ENCODE results near the gene SSMEM1. TPM values are rescaled to one million over a fixed set of nuclear protein-coding genes. Genes with fewer than 3 reads are reported as not detected.

SSMEM1 gene
- total and polyA plus RNA-seq, 9 of the 15 experiments (the other 6 are each of a cell fraction or from before 2014, with no cell fraction given), result 0.10 to 0.28 (median 0.18) TPM; not detected in 4

DNA sequence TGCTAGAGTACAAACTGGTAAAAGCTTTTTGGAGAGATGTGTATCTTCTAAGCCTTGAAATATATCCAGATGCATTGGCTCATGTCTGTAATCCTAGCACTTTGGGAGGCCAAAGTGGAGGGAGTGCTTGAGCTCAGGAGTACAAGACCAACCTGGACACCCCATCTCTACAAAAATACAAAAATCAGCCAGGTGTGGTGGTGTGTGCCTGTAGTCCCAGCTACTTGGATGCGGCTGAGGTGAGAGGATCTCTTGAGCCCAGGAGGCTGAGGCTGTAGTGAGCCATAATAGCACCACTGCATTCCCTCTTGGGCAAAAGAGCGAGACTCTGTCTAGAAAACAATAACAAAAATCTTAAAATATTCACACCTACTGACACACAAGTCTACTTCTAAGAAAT is 28.0 kb upstream of the SSMEM1 start (continued):
- TF ChIP-seq, protein P1, sequence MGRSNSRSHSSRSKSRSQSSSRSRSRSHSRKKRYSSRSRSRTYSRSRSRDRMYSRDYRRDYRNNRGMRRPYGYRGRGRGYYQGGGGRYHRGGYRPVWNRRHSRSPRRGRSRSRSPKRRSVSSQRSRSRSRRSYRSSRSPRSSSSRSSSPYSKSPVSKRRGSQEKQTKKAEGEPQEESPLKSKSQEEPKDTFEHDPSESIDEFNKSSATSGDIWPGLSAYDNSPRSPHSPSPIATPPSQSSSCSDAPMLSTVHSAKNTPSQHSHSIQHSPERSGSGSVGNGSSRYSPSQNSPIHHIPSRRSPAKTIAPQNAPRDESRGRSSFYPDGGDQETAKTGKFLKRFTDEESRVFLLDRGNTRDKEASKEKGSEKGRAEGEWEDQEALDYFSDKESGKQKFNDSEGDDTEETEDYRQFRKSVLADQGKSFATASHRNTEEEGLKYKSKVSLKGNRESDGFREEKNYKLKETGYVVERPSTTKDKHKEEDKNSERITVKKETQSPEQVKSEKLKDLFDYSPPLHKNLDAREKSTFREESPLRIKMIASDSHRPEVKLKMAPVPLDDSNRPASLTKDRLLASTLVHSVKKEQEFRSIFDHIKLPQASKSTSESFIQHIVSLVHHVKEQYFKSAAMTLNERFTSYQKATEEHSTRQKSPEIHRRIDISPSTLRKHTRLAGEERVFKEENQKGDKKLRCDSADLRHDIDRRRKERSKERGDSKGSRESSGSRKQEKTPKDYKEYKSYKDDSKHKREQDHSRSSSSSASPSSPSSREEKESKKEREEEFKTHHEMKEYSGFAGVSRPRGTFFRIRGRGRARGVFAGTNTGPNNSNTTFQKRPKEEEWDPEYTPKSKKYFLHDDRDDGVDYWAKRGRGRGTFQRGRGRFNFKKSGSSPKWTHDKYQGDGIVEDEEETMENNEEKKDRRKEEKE (IDR thresholded peaks at IDR 0.05; ENCODE audit: borderline replicate concordance in 1 of 2, control insufficient read depth in 1 of 2, low read depth in 2 of 2, low read length in 1 of 2), result no peak
- TF ChIP-seq GATAD2A (IDR thresholded peaks at IDR 0.05), result no peak
- TF ChIP-seq PCBP1 (IDR thresholded peaks at IDR 0.05; ENCODE audit: low read depth, low read length, poor library complexity, severe bottlenecking), result no peak
- TF ChIP-seq, protein P2, sequence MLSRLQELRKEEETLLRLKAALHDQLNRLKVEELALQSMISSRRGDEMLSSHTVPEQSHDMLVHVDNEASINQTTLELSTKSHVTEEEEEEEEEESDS (CRISPR knock-in tag; IDR thresholded peaks at IDR 0.05), result no peak
- no peak for TF ChIP-seq HMGN3 (IDR thresholded peaks at IDR 0.05; ENCODE audit: borderline replicate concordance, extremely low read depth, insufficient read length, low read depth, low read length)

DNA sequence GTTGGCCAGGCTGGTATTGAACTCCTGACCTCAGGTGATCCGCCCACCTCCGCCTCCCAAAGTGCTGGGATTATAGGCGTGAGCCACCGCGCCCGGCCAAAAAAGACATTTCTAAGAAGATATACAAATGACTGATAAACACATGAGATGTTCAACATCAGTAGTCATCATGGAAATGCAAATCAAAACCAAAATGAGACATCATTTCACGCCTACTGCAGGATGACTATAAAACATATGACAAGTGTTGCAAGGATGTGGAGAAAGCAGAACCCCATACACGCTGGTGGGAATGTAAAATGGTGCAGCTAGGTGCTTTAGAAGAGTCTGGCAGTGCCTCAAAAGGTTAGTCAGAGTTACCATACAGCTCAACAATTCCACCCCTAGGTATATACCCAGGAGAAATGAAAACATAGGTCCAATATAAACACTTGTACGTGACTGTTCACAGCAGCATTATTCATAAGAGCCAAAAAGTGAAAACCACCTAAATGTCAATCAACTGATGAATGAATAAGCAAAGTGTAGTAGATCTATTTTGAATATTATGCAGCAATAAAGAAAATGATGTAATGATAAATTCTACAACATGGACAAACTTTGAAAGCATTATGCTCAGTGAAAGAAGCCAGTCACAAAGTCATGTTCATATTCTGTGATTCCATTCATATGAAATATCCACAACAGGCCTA is 26.9 kb upstream of the SSMEM1 start:
- no peaks in the 10 kb centered on the region for H3K9me3 ChIP-seq (replicated peaks; ENCODE audit: control insufficient read depth, insufficient read depth, low read depth, low read length)
- H3K36me3 ChIP-seq (ENCODE audit: control insufficient read depth, insufficient read depth, low read length), result peaks cover 91% of the 10 kb centered on the region
- no TSS peak for BruUV-seq (replicated peaks)
- no peaks in the 10 kb centered on the region for H3K9me1 ChIP-seq (ENCODE audit: control insufficient read depth, insufficient read depth, low read length)
- POLR2A ChIA-PET, result interaction anchor here (1.3 to 2.7 kb wide), 3 partner anchors 9 to 27 kb away, joined by 3 to 9 read pairs (median 5); no protein-coding TSS in a partner anchor
- H3K27ac ChIP-seq (ENCODE audit: extremely low read depth, low read depth, low read length), result no peak overlapping the region
- no peak overlapping the region for H3K4me3 ChIP-seq
- no peak for TF ChIP-seq ETV5 (CRISPR knock-in tag; IDR thresholded peaks at IDR 0.05; ENCODE audit: low read depth)
- TF ChIP-seq CEBPG (CRISPR knock-in tag; IDR thresholded peaks at IDR 0.05), result no peak
- 0 out of 4 replicates have a peak, but pooled peaks of 1 of the 2 experiments have one; percentile 6 for TF ChIP-seq CEBPG (tag; conservative IDR thresholded peaks at IDR 0.05 in 1 of 2, IDR thresholded peaks at IDR 0.05 in 1 of 2)
- CTCF ChIA-PET (ENCODE audit: low intra/inter-chr PET ratio), result no interaction called here
- H4K20me1 ChIP-seq (replicated peaks; ENCODE audit: control insufficient read depth, insufficient read depth, low read length), result no peaks in the 10 kb centered on the region
- intact Hi-C loops (cut with micrococcal nuclease) (no loop called here), in situ Hi-C loops (cut with MboI) (no loop called here)
- peak; percentile 32 for FAIRE-seq
- WGBS (ENCODE audit: insufficient coverage, low coverage, missing lambda C conversion rate), result 89% methylated on average over 9 of the region's 9 CpGs
- no peak overlapping the region for H2AFZ ChIP-seq (ENCODE audit: low read depth, low read length)
- H3K79me2 ChIP-seq (ENCODE audit: control insufficient read depth, insufficient read depth, low read length), result peaks cover 16% of the 10 kb centered on the region; the same call in 2 of the 3 replicates
- no peak for DNase-seq (ENCODE audit: extremely low read depth in 1 of 4, low spot score in 3 of 4)
- no peak overlapping the region for H3K4me2 ChIP-seq (ENCODE audit: insufficient read depth, low read length)
- no peak overlapping the region for H3K9ac ChIP-seq (ENCODE audit: insufficient read depth in 1 of 2, low read depth in 2 of 2, low read length in 2 of 2)
- H3K27me3 ChIP-seq (ENCODE audit: control insufficient read depth in 2 of 2, insufficient read depth in 2 of 2, low read length in 2 of 2), result no peaks in the 10 kb centered on the region
- no peak for ATAC-seq
- no peaks in the 10 kb centered on the region for H3K4me1 ChIP-seq (replicated peaks in 1 of 2; ENCODE audit: control insufficient read depth in 2 of 2, insufficient read depth in 2 of 2, low read length in 2 of 2)
